Measurements from ENCODE around the gene ADAM12.

ADAM12 gene

DNA sequence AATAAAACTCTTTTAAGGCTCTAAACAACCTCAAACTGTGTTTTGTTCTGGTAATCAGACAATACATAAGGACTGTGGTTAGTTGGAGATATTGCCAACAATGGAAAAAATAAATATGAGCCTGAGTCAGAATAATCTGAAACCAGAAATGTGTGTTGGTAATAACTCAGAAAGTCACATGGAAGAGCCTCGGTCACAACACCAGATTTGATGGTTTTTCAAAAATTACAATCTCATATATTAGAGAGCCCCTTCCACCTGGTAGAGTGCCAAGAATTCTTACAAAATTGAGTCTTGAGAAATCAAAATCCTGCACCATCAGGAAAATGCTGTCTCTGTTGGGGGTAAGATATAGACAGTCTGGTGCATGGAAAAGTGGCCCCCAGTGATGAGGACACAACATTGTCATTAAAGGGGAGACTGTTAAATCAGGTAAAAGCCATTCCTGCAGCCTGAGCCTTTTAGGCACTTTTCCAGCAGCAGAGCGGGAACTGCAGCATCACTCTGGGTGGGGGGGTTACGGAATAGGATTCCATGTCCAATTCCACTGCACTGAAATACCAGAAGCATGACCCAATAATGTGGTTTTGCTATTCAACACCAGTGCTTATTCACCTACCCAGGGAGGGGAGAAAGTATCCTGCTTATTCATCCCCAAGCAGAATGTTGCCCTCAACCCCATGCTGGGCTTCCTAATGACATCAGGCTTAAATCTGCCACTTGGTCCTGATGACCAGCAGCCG is 9.5 kb upstream of the ADAM12 start:
- H3K4me3 ChIP-seq (ENCODE audit: control insufficient read depth, low read depth, low read length) = no peak overlapping the region
- TF ChIP-seq, protein P1, sequence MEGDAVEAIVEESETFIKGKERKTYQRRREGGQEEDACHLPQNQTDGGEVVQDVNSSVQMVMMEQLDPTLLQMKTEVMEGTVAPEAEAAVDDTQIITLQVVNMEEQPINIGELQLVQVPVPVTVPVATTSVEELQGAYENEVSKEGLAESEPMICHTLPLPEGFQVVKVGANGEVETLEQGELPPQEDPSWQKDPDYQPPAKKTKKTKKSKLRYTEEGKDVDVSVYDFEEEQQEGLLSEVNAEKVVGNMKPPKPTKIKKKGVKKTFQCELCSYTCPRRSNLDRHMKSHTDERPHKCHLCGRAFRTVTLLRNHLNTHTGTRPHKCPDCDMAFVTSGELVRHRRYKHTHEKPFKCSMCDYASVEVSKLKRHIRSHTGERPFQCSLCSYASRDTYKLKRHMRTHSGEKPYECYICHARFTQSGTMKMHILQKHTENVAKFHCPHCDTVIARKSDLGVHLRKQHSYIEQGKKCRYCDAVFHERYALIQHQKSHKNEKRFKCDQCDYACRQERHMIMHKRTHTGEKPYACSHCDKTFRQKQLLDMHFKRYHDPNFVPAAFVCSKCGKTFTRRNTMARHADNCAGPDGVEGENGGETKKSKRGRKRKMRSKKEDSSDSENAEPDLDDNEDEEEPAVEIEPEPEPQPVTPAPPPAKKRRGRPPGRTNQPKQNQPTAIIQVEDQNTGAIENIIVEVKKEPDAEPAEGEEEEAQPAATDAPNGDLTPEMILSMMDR (IDR thresholded peaks at IDR 0.05; ENCODE audit: control insufficient read depth, insufficient read depth, low read depth, low read length, missing control alignments) = no peak
- peak; percentile 94 for DNase-seq (ENCODE audit: low read depth)

DNA sequence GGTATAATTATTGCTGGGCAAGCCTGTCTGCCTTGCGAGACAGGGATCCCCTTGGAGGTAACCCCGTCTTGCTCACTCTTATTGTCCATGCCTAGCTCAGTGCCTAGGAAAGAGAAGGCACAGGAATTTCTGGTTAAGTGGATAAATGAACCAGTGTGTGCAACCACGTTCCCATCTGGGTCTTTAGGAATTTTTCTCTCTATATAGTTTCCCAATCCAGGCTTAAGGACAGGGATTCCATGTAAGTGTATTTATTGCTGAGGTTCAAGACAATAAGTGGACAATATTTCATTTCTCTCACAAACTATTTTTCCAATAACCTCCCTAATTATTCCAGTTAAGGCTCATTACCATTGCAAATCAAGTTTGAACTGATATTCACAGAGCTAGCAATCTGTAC is 8.9 kb upstream of the ADAM12 start:
- TF ChIP-seq, protein P1 (IDR thresholded peaks at IDR 0.05; ENCODE audit: control insufficient read depth, insufficient read depth, low read depth, low read length, missing control alignments) = no peak
- no peak overlapping the region for H3K4me3 ChIP-seq (ENCODE audit: control insufficient read depth, low read depth, low read length)
- DNase-seq (ENCODE audit: low read depth) = no peak

DNA sequence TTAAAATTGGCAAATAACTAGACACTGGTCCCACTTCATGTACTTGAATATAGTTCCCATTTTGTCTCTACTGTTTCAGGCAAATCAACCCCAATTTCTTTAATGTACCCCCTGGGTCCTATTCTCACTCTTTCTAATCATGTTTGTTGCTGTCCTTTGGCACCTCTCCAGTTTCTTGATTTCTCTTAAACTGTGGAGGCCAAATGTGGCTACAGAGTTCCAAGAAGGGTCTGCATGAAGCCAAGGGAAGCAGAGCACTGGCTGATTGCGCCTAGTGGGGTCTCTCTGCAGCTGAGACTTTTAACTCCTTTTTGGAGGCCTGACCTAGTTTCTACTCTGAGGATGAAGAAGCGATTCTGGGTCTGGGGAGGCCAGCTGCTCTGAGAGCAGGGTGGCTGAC is 6.7 kb upstream of the ADAM12 start:
- TF ChIP-seq, protein P1 (IDR thresholded peaks at IDR 0.05; ENCODE audit: control insufficient read depth, insufficient read depth, low read depth, low read length, missing control alignments) = no peak
- H3K4me3 ChIP-seq (ENCODE audit: control insufficient read depth, low read depth, low read length) = no peak overlapping the region
- no peak for DNase-seq (ENCODE audit: low read depth)

DNA sequence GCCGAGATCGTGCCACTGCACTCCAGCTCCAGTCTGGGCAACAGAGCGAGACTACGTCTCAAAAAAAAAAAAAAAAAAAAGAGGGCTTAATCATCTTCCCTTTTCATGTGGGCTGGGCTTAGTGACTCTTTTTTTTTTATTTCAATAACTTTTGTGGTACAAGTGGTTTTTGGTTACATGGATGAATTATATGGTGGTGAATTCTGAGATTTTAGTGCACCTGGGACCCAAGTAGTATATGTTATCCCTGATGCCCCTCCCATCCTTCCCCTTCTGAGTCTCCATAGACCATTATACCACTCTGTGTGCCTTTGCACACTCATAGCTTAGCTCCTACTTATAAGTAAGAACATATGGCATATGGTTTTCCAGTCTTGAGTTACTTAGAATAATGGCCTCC is 4.8 kb upstream of the ADAM12 start:
- TF ChIP-seq, protein P1 (IDR thresholded peaks at IDR 0.05; ENCODE audit: control insufficient read depth, insufficient read depth, low read depth, low read length, missing control alignments) = no peak
- DNase-seq (ENCODE audit: low read depth) = no peak
- H3K4me3 ChIP-seq (ENCODE audit: control insufficient read depth, low read depth, low read length) = no peak overlapping the region

DNA sequence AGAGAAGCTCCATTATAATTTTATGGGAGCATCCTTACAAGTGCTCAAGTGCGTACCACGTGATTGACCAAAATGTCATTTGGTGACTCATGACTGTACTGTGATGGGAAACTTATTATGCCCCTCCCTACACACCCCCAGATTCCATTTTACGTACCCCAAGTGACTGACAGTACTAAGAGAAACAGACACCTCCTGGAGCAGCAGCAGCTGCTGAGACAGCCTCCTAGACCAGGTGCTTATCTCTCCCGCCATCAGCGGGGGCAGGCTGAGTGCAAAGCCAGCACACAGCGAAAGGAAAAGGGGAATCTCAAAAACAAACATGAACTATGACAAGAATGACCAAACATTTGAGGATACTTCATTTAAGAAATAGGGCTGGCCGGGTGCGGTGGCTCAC is 4.2 kb upstream of the ADAM12 start:
- DNase-seq (ENCODE audit: low read depth) = no peak
- H3K4me3 ChIP-seq (ENCODE audit: control insufficient read depth, low read depth, low read length) = no peak overlapping the region
- TF ChIP-seq, protein P1 (IDR thresholded peaks at IDR 0.05; ENCODE audit: control insufficient read depth, insufficient read depth, low read depth, low read length, missing control alignments) = no peak

DNA sequence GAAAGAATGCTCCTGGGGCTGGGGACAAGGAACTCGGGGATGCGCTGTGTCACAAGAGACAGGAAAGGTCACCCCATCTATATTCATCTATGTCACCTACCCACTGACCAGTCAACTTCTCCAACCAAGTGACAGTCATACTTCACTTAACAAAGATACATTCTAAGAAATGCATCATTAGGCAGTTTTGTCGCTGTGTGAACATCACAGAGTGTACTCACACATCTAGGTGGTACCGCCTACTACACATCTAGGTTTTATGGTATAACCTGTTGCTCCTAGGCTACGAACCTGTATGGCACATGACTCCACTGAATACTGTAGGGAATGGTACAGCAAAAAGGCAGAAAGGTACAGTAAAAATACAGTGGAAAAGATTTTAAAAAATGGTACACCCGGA is 3.8 kb upstream of the ADAM12 start:
- TF ChIP-seq, protein P1 (IDR thresholded peaks at IDR 0.05; ENCODE audit: control insufficient read depth, insufficient read depth, low read depth, low read length, missing control alignments) = no peak
- no peak for DNase-seq (ENCODE audit: low read depth)
- H3K4me3 ChIP-seq (ENCODE audit: control insufficient read depth, low read depth, low read length) = no peak overlapping the region
